ENCODE data around the gene PCF11.

The PCF11 gene

GRCh38 chr11:83175815-83176214 is 18.9 kb downstream of the PCF11 start:
- Histone ChIP-seq H3K4me3 (ENCODE audit: low read depth, low read length) (no peak overlapping the region), H3K36me3 (peaks cover 90% of the 10 kb centered on the region)

GRCh38 chr11:83181815-83182214 is 24.9 kb downstream of the PCF11 start:
- Histone ChIP-seq H3K27me3 (no peaks in the 10 kb centered on the region), H3K36me3 (peaks cover 90% of the 10 kb centered on the region)
- DNase-seq = no peak

More at GRCh38 chr11:83175815-83176214, 18.9 kb downstream of the PCF11 start:
- no peak for TF ChIP-seq CTCF (IDR thresholded peaks at IDR 0.05; ENCODE audit: low read depth, low read length)
- DNase-seq = no peak
- H3K4me1 ChIP-seq = no peaks in the 10 kb centered on the region; the same call in 1 of the 2 replicates
- H3K9me3 ChIP-seq = no peaks in the 10 kb centered on the region
- H3K27me3 ChIP-seq = no peaks in the 10 kb centered on the region

GRCh38 chr11:83185767-83186166 is 28.8 kb downstream of the PCF11 start:
- Histone ChIP-seq H3K27me3 (no peaks in the 10 kb centered on the region), H3K9me3 (no peaks in the 10 kb centered on the region), H3K4me1 (no peaks in the 10 kb centered on the region), H3K36me3 (peaks cover 70% of the 10 kb centered on the region), H3K4me3 (ENCODE audit: low read depth, low read length) (no peak overlapping the region)
- no peak for DNase-seq
- no peak for TF ChIP-seq CTCF (IDR thresholded peaks at IDR 0.05; ENCODE audit: low read depth, low read length)

More at GRCh38 chr11:83181815-83182214, 24.9 kb downstream of the PCF11 start:
- TF ChIP-seq CTCF (IDR thresholded peaks at IDR 0.05; ENCODE audit: low read depth, low read length) = no peak
- H3K9me3 ChIP-seq = no peaks in the 10 kb centered on the region
- no peaks in the 10 kb centered on the region for H3K4me1 ChIP-seq
- no peak overlapping the region for H3K4me3 ChIP-seq (ENCODE audit: low read depth, low read length)

- no peaks in the 10 kb centered on the region for H3K4me1 ChIP-seq
- H3K4me3 ChIP-seq (ENCODE audit: low read depth, low read length) = no peak overlapping the region
- H3K9me3 ChIP-seq = no peaks in the 10 kb centered on the region
- H3K27me3 ChIP-seq = no peaks in the 10 kb centered on the region
- no peak for TF ChIP-seq CTCF (IDR thresholded peaks at IDR 0.05; ENCODE audit: low read depth, low read length)
- DNase-seq = no peak
- peaks cover 70% of the 10 kb centered on the region for H3K36me3 ChIP-seq
These were observed 30.5 kb downstream of the PCF11 start for GRCh38 chr11:83187465-83187864.

GRCh38 chr11:83191491-83191890 is 34.6 kb downstream of the PCF11 start:
- Histone ChIP-seq H3K4me1 (no peaks in the 10 kb centered on the region; the same call in 1 of the 2 replicates), H3K27me3 (no peaks in the 10 kb centered on the region), H3K4me3 (ENCODE audit: low read depth, low read length) (no peak overlapping the region), H3K9me3 (no peaks in the 10 kb centered on the region), H3K36me3 (peaks cover 31% of the 10 kb centered on the region)
- TF ChIP-seq CTCF (IDR thresholded peaks at IDR 0.05; ENCODE audit: low read depth, low read length) = no peak
- no peak for DNase-seq

GRCh38 chr11:83191986-83192385 is 35.1 kb downstream of the PCF11 start:
- Histone ChIP-seq H3K27me3 (no peaks in the 10 kb centered on the region), H3K36me3 (peaks cover 26% of the 10 kb centered on the region)
- TF ChIP-seq CTCF (IDR thresholded peaks at IDR 0.05; ENCODE audit: low read depth, low read length) = no peak

More at GRCh38 chr11:83191986-83192385, 35.1 kb downstream of the PCF11 start:
- H3K4me3 ChIP-seq (ENCODE audit: low read depth, low read length) = no peak overlapping the region
- no peak for DNase-seq
- H3K9me3 ChIP-seq = no peaks in the 10 kb centered on the region
- no peaks in the 10 kb centered on the region; the same call in 1 of the 2 replicates for H3K4me1 ChIP-seq
